ENCODE measurements around the gene ADORA1.

ADORA1 gene

DNA sequence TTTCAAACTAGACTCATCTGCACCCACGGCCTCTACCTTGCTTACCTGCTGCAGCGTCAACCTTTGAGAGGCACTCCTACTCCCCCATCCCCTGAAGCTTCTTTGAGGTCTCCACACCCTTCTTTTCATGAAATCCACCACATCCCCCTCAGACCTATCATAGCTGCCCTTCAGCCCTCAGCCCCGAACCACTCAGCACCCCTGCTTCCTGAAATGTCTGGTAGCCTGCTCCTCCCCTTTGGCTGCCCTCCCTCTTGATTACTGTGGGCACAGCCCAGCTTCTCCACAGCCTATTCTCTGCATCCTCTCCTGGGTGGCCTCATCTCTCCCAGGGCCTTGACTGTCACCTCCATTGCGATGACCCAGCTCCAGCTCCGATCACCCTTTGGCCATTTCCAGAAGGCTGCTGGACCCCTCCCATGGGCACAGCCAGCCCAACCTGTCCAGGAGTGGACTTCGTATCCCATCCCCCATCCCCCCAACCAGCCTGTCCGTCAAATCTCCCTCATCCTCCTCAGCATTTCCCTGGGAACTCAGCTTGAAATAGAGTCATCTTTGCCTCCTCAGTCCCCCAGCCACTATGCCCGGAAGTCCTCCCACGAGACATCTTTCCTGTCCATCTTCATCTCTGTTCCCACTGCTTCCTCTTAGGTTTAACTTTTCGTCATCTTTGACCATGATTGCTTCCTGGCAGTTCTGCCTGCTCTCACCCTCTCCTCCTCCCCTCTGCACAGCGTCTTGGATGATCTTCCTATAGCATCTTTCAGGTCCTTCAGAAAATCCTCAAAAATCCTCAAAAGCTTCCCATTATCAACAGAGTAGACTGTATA is 6.1 kb upstream of the ADORA1 start:
- DNase-seq (ENCODE audit: low spot score) = no peak

DNA sequence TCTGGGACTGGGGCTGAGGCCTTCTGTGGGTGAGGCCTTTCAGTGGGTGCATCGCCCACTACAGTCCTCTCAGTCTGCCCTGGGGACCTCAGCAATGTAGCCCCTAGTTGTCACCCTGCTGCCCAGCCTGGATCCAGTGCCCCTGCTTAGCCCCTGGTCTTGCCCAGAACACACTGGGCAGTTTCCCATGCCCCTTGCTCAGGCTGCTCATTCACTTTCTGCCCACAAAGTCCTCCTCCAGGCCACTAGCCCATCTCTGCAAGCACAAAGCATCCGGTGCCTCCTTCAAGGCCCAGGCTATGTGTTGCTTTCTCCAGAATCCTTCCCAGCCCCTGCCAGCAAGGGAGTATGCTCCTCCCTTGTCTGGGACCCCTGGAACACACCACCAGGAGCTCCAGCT is 5.4 kb upstream of the ADORA1 start:
- no peak for DNase-seq (ENCODE audit: low spot score)

DNA sequence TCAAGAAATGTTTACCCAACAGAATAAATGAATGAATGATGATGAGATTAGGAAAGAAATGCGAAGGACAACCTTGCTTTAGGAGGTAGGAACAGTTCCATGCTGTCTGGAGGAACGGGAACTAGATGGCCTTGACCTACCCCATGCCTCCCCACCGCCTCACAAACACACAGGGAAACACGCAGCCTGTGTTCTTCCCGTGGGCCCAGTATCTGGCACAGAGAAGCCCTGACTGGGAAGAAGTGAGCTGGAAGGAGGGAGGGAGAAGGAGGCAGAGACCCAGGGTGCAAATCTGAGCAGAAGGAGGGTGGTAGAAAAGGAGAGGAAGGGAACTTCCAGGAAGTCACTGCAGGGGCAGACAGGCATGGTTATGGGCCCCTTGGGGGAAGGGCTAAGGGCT is 3.5 kb upstream of the ADORA1 start:
- no peak for DNase-seq (ENCODE audit: low spot score)

DNA sequence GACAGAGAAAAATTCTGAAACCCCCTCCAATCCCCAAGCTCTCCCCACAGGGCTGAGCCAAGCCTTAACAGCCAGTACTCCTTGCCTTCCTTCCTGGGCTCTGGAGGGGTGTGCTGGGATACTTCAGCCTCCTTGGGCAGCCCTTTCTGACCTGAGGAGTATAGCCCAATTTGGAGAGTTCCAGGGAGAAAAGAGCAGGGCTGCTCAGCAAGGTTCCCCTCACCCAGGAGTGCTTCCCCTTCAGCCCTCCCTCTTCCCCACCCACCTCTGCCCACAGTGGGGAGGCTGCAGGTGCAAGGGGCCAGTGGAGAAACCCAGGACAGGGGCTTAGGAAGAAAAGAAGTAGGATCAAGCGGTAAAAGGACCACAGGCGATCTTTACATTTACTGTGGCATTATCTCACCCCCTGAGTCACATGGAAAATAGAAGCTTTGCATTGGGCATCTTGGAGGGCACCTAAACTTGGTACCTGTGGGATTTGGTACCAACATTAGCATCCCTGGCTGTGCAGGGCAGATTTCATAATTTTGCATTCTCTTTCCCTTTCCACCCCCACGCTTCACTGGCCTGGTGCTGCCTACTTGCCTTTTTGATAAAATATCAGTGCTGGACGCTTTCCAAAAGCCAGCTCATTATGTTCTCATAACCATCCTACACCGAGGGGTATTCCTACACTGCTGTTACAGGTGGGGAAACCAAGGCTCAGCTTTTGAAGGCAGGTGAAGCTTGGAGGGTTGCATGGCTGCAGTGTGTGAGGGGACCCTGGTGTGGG is 2.8 kb upstream of the ADORA1 start:
- DNase-seq (ENCODE audit: low spot score) = no peak

DNA sequence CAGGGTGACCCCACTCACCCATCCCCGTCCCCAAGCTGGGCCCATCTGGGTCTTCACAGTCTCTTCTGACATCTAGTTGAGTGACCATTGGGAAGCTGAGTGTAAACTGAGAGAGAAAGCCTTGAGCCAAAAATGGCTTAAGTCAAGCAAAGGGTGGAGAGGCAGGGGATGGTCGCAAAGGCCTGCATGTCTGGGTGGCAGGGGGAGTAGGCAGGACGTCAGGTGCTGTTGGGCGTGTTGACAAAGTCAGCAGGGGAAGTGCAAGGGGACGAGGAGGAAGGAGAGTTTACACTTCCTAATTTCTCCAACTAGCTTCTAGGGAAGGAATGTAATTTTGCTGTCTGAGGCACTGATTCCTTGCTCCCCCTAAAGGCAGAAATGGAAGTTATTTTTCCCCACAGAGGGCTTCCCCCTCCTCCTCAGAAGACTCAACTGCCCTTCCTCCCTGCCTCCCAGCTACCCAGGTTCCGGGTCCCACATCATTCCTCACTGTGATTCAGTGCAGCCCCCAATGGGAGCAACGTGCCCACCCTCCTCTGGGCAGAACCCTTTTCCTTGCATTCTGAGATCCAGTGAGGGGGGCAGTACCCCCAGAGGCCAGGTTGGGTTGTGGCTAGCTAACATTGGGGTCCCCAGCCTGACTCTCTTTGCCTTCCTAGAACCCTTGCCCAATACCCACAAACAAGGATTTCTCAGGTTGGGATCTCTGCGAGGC is 1.2 kb upstream of the ADORA1 start:
- peak; percentile 75 for DNase-seq (ENCODE audit: low spot score)

GRCh38 chr1:203126866-203127665 is 460 bp upstream of the ADORA1 start:
- DNase-seq (ENCODE audit: low spot score) = no peak

DNA sequence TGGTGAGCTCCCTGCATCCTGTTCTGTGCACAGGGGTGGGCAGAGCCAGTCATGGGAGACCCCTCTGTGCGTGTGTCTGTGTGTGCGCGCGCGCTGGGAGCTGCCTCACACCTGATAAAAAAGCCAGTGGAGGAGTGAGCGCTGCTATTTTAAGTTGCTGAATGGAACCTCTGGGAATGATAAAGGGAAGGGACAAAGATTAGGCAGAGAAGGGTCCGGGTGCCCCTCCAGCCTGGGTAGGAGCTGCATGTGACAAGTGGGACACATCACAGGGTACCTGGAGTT is 847 bp downstream of the ADORA1 start:
- no peak for DNase-seq (ENCODE audit: low spot score)

DNA sequence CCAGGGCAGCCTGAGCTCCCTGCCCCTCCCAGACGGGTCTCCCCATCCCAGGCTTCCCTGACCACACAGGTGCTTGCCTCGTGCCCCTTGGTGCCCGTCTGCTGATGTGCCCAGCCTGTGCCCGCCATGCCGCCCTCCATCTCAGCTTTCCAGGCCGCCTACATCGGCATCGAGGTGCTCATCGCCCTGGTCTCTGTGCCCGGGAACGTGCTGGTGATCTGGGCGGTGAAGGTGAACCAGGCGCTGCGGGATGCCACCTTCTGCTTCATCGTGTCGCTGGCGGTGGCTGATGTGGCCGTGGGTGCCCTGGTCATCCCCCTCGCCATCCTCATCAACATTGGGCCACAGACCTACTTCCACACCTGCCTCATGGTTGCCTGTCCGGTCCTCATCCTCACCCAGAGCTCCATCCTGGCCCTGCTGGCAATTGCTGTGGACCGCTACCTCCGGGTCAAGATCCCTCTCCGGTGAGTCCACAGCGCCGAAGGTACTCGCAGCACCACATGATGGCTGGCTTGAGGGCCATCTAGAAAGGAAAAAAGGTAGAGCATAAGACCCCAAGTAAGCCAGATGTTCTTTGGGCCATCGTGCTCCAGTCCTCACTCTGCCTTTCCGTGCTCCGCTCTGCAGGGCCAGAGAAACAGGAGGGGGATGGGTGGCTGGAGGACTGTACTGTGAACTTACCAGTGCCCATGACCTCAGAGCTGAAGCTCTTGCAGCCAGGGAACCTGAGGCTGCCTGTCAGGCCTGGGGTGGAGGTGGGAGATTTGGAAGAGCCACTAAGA is 1.4 kb downstream of the ADORA1 start:
- DNase-seq (ENCODE audit: low spot score) = peak; percentile 70

- peak; percentile 96 for DNase-seq (ENCODE audit: low spot score)
Observed at GRCh38 chr1:203129501-203130231, 2.1 kb downstream of the ADORA1 start.

DNA sequence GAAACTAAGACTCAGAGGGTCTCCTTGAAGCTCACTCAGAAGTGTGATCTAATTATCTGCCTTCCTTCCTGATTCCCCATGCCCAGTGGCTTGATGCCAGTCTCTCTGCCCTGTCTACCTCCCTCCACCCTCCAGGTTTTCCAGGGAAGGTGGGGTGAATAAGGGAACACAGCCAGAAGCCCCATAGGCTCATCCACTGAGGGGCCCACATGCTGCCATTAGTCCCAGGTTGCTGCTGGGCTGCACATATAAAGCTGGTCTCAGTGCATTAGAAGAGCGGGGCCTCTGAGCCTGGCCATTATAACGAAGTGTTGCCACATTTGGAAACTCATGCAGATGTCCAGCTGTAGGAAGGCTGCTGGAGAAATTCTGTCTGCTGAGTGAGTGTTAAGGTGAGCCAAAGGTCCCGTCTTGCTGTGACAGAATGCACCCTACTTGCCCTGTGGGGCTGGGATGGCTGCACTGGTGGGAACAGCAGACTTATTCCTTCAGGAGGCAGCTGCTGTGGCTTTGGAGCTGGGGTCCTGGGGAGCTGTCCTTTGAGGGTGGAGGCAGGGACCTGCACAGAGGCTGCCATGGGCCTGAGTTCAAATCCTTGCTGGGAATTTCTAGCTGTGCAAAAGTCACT is 2.9 kb downstream of the ADORA1 start:
- no peak for DNase-seq (ENCODE audit: low spot score)

GRCh38 chr1:203131548-203132200 is 4.1 kb downstream of the ADORA1 start:
- no peak for DNase-seq (ENCODE audit: low spot score)

- DNase-seq (ENCODE audit: low spot score) = peak; percentile 60
Observed at GRCh38 chr1:203133970-203134725, 6.6 kb downstream of the ADORA1 start.

GRCh38 chr1:203135636-203136305 is 8.2 kb downstream of the ADORA1 start:
- no peak for DNase-seq (ENCODE audit: low spot score)

DNA sequence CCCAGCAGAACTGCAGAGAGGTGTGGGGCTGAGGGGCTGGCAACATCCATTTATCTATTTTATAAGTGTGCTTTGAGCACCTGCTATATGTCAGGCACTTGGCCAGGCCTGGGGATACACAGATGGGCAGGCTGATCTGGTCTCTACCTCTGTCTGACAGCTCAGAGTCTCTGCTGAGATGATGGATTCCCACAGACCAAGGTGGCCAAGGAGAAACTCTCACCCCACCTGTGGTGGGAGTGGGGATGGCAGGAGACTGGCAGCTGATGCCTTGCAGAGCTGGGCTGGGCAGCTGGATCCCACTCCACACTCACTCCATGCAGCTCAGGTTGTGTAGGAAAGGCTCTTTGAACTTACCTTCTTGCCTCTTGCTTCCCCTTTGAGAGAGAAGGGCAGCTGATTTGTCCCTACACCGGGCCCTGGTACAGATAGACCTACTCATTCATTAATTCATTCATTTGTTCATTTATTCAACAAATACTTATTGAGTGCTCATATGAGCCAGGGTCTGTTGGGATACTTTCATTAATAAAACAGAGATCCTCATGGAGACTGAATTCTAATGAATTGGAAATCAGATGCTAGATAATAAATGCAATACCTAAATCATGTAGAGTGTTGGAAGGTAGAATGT is 9.0 kb downstream of the ADORA1 start:
- DNase-seq (ENCODE audit: low spot score) = no peak

DNA sequence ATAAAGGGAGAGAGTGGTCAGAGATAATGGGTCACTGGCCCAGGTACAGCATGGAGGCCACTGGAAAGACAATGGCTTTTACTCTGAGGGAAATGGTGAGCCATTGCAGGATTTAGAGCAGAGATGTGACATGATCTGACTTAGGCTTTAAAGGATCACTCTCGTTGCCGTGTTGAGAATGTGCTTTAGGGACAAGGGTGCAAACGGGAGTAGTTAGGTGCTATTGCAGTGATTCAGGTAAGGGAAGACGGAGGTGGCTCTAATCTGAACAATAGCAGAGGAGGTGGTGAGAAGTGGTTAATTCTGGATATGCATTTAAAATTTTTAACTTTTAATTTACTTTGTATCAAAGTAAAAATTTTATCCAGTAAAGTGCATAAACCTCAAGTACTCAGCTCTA is 9.8 kb downstream of the ADORA1 start:
- no peak for DNase-seq (ENCODE audit: low spot score)

GRCh38 chr1:203138066-203138465 is 10.5 kb downstream of the ADORA1 start:
- no peak for DNase-seq (ENCODE audit: low spot score)

- no peak for DNase-seq (ENCODE audit: low spot score)
Observed at GRCh38 chr1:203139976-203140475, 12.5 kb downstream of the ADORA1 start.

All from Ammon's horn (tissue), 1 donor.